ENCODE measurements around the gene TSC1. TPM values are rescaled to one million over a fixed set of nuclear protein-coding genes. Genes with fewer than 3 reads are reported as not detected.

Gene TSC1
- total and polyA plus RNA-seq, 2 donors (not counting 3 experiments of a cell fraction or from before 2014, with no cell fraction given) = 43.9 to 51.2 TPM

DNA sequence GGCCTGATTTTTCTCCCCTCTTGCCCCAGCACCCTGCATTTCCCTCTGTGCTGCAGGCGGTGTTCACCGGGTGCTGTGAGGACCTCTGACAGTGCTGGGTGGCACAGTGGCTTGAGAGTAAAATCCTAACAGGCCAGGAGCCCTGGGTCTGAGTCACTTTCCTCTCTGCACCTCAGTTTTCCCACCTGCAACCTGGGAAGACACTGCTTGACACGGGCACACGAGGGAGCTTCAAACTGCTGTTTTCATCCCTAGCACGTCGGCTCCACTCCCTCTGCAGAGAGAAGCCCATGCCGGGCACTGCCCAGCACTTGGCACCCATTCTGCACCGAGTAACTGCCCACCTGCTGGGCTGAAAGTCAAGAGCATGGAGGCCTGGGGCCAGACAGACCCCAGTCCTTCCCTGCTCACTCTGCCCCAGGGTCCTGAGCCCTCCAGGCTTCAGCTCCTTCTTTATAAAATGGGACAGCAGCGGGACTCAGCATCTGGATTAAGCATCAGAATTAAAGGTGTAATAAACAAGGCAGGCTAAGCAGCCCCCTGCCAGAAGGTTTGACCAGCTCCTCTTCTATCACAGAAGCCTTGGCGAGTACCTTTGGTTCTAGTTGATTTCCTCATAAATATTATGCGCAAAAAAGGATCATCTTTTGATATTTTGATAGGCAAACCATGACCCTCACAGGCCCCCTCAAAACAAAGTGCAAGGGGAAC, 39.2 kb upstream of the TSC1 start:
- H4K20me1 ChIP-seq (replicated peaks; ENCODE audit: control insufficient read depth, extremely low read depth, insufficient read depth, low read length) = no peaks in the 10 kb centered on the region
- dilution Hi-C loops (cut with MboI; ENCODE audit: extremely low pct_ligation_motif_present, low sequenced_read_pairs) (no loop called here), intact Hi-C loops (cut with micrococcal nuclease) (no loop called here)
- POLR2A ChIA-PET = no interaction called here
- no peaks in the 10 kb centered on the region for H3K9me1 ChIP-seq (replicated peaks; ENCODE audit: control insufficient read depth, extremely low read depth, insufficient read depth, low read length)
- CTCF ChIA-PET = interaction anchor here (0.7 to 1.6 kb wide), 3 partner anchors 10 to 36 kb away, joined by 3 to 4 read pairs (median 3); no protein-coding TSS in a partner anchor
- no peak overlapping the region for H3K27ac ChIP-seq (ENCODE audit: insufficient read depth, low read depth, low read length)
- no peak overlapping the region for H3K9ac ChIP-seq (replicated peaks; ENCODE audit: extremely low read depth, insufficient read depth, low read length)
- DNase-seq (ENCODE audit: low read depth, low spot score) (no peak), FAIRE-seq (no peak)
- H3K9me3 ChIP-seq (replicated peaks; ENCODE audit: control insufficient read depth, insufficient read depth, low read length) = no peaks in the 10 kb centered on the region
- no TSS peak for BruUV-seq (replicated peaks)
- TF ChIP-seq MYC (IDR thresholded peaks at IDR 0.05; ENCODE audit: low read depth, low read length) (no peak), FOS (IDR thresholded peaks at IDR 0.05; ENCODE audit: borderline replicate concordance, insufficient read depth, low read length) (no peak), POLR2AphosphoS5 (IDR thresholded peaks at IDR 0.05; ENCODE audit: insufficient read depth, low read depth, low read length) (no peak)
- H3K4me1 ChIP-seq (ENCODE audit: control insufficient read depth, extremely low read depth, insufficient read depth, low read length) = no peaks in the 10 kb centered on the region
- H3K4me2 ChIP-seq (ENCODE audit: insufficient read depth, low read length) = no peak overlapping the region
- peaks cover 17% of the 10 kb centered on the region in 2 experiments for H3K27me3 ChIP-seq (ENCODE audit: control insufficient read depth in 2 of 2, insufficient read depth in 2 of 2, low read length in 2 of 2)
- no peaks in the 10 kb centered on the region for H3K79me2 ChIP-seq (ENCODE audit: control insufficient read depth, insufficient read depth, low read length)
- H3K4me3 ChIP-seq (replicated peaks in 1 of 3; ENCODE audit: insufficient read depth in 1 of 3, low read depth in 1 of 3, low read length in 3 of 3) = no peak overlapping the region
- no peaks in the 10 kb centered on the region for H3K36me3 ChIP-seq (ENCODE audit: control insufficient read depth in 2 of 2, extremely low read depth in 1 of 2, insufficient read depth in 2 of 2, low read length in 2 of 2)
- no peak overlapping the region for H2AFZ ChIP-seq (ENCODE audit: low read depth, low read length)

DNA sequence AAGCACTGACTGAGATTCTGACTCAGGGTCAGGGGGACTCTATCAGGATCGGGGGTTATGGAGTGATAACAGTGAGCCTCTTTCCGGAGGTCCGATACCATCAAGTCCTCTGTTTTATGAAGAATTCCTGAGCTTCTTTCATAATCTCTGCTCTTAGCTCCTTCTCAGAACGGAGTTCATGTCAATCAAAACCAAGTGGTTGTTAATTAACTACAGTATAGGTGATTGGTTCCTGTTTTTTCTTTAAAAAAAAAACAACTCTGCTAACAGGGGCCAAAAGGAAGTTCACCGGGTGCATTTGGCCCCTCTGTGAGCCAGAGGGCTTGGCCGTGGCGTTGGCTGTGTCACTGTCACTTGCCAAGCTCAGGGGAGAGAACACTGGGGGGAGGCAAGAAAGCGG, 38.0 kb upstream of the TSC1 start:
- Histone ChIP-seq H3K9ac (replicated peaks; ENCODE audit: extremely low read depth, insufficient read depth, low read length) (no peak overlapping the region), H3K4me3 (replicated peaks in 1 of 3; ENCODE audit: insufficient read depth in 1 of 3, low read depth in 1 of 3, low read length in 3 of 3) (no peak overlapping the region), H3K27me3 (ENCODE audit: control insufficient read depth in 2 of 2, insufficient read depth in 2 of 2, low read length in 2 of 2) (peaks cover 21% of the 10 kb centered on the region in 2 experiments), H3K4me2 (ENCODE audit: insufficient read depth, low read length) (no peak overlapping the region), H3K79me2 (ENCODE audit: control insufficient read depth, insufficient read depth, low read length) (no peaks in the 10 kb centered on the region), H3K4me1 (ENCODE audit: control insufficient read depth, extremely low read depth, insufficient read depth, low read length) (no peaks in the 10 kb centered on the region), H4K20me1 (replicated peaks; ENCODE audit: control insufficient read depth, extremely low read depth, insufficient read depth, low read length) (no peaks in the 10 kb centered on the region), H3K9me3 (replicated peaks; ENCODE audit: control insufficient read depth, insufficient read depth, low read length) (no peaks in the 10 kb centered on the region), H3K9me1 (replicated peaks; ENCODE audit: control insufficient read depth, extremely low read depth, insufficient read depth, low read length) (no peaks in the 10 kb centered on the region), H3K27ac (ENCODE audit: insufficient read depth, low read depth, low read length) (no peak overlapping the region), H2AFZ (ENCODE audit: low read depth, low read length) (no peak overlapping the region), H3K36me3 (ENCODE audit: control insufficient read depth in 2 of 2, extremely low read depth in 1 of 2, insufficient read depth in 2 of 2, low read length in 2 of 2) (no peaks in the 10 kb centered on the region)
- CTCF ChIA-PET = interaction anchor here (1.6 kb wide), 1 partner anchor 9 kb away, joined by 4 read pairs; no protein-coding TSS in a partner anchor
- DNase-seq (ENCODE audit: low read depth, low spot score) (no peak), FAIRE-seq (no peak)
- no TSS peak for BruUV-seq (replicated peaks)
- POLR2A ChIA-PET = no interaction called here
- intact Hi-C loops (cut with micrococcal nuclease) (no loop called here), dilution Hi-C loops (cut with MboI; ENCODE audit: extremely low pct_ligation_motif_present, low sequenced_read_pairs) (no loop called here)
- TF ChIP-seq GATA2 (IDR thresholded peaks at IDR 0.05; ENCODE audit: insufficient read depth, insufficient read length, low read depth, low read length) (no peak), EZH2 (IDR thresholded peaks at IDR 0.05; ENCODE audit: borderline replicate concordance, low read depth, low read length, severe bottlenecking) (no peak), JUN (IDR thresholded peaks at IDR 0.05; ENCODE audit: borderline replicate concordance, insufficient read depth, insufficient read length, low read depth) (no peak)
